HG03460 (cell line): ENCODE data around the gene SHMT2.

Experiments
- ATAC-seq: cut with Tn5 transposase; IDR thresholded peaks from one replicate; pipeline ENCODE4 v1.9.1; 2021; ENCODE audit not compliant: unreplicated experiment

The SHMT2 gene

GRCh38 chr12:57196956-57197355 lies 32.6 kb upstream of the SHMT2 start:
- ATAC-seq: no peak

GRCh38 chr12:57198329-57198728 lies 31.2 kb upstream of the SHMT2 start:
- no peak for ATAC-seq

GRCh38 chr12:57199191-57199590 lies 30.3 kb upstream of the SHMT2 start:
- no peak for ATAC-seq

GRCh38 chr12:57200497-57200896 lies 29.0 kb upstream of the SHMT2 start:
- no peak for ATAC-seq

- ATAC-seq: no peak
These were observed 28.3 kb upstream of the SHMT2 start for GRCh38 chr12:57201219-57201618.

GRCh38 chr12:57201631-57202030 lies 27.9 kb upstream of the SHMT2 start:
- no peak for ATAC-seq

GRCh38 chr12:57202321-57202720 lies 27.2 kb upstream of the SHMT2 start:
- ATAC-seq: no peak

- no peak for ATAC-seq
These were observed 26.3 kb upstream of the SHMT2 start for GRCh38 chr12:57203201-57203600.

GRCh38 chr12:57203791-57204190 lies 25.7 kb upstream of the SHMT2 start:
- no peak for ATAC-seq

GRCh38 chr12:57204454-57204853 lies 25.1 kb upstream of the SHMT2 start:
- no peak for ATAC-seq

- ATAC-seq: no peak
These were observed 24.3 kb upstream of the SHMT2 start for GRCh38 chr12:57205186-57205585.

GRCh38 chr12:57205931-57206330 lies 23.6 kb upstream of the SHMT2 start:
- ATAC-seq: no peak

- ATAC-seq: no peak
These were observed 21.5 kb upstream of the SHMT2 start for GRCh38 chr12:57207731-57208630.

GRCh38 chr12:57208631-57209282 lies 20.8 kb upstream of the SHMT2 start:
- ATAC-seq: no peak

GRCh38 chr12:57209916-57210315 lies 19.6 kb upstream of the SHMT2 start:
- no peak for ATAC-seq

- no peak for ATAC-seq
These were observed 19.1 kb upstream of the SHMT2 start for GRCh38 chr12:57210461-57210860.

GRCh38 chr12:57210926-57211692 lies 18.4 kb upstream of the SHMT2 start:
- no peak for ATAC-seq

- ATAC-seq: no peak
These were observed 17.5 kb upstream of the SHMT2 start for GRCh38 chr12:57211791-57212700.

GRCh38 chr12:57212701-57213057 lies 16.8 kb upstream of the SHMT2 start:
- no peak for ATAC-seq

- ATAC-seq: no peak
These were observed 16.3 kb upstream of the SHMT2 start for GRCh38 chr12:57213058-57213715.
